HG02852 (cell line): ENCODE data around the gene ZNF714.

Experiments used
- ATAC-seq: cut with Tn5 transposase; IDR thresholded peaks from one replicate; pipeline ENCODE4 v1.9.1; 2021; ENCODE audit warnings: mild to moderate bottlenecking, moderate library complexity; ENCODE audit not compliant: unreplicated experiment

The ZNF714 gene

GRCh38 chr19:21082011-21082975, at the start of gene ZNF714:
TSS of gene ZNF714 (plus strand) at chr19:21082203. CDS start at chr19:21098269, 16,066 bp downstream.
- peak; percentile 98 for ATAC-seq

GRCh38 chr19:21045028-21045427, 37.0 kb upstream of the ZNF714 start:
- ATAC-seq = no peak

GRCh38 chr19:21046489-21046888, 35.5 kb upstream of the ZNF714 start:
- no peak for ATAC-seq

- no peak for ATAC-seq
These were observed 34.3 kb upstream of the ZNF714 start for GRCh38 chr19:21047716-21048115.

GRCh38 chr19:21052902-21053301, 29.1 kb upstream of the ZNF714 start:
- ATAC-seq = no peak

GRCh38 chr19:21065336-21065735, 16.7 kb upstream of the ZNF714 start:
- ATAC-seq = no peak

GRCh38 chr19:21084343-21084742, 2.3 kb downstream of the ZNF714 start:
- ATAC-seq = no peak

- ATAC-seq = no peak
These were observed 5.9 kb downstream of the ZNF714 start for GRCh38 chr19:21087871-21088270.

- ATAC-seq = no peak
These were observed 10.1 kb downstream of the ZNF714 start for GRCh38 chr19:21092109-21092508.

GRCh38 chr19:21094347-21095025, 12.5 kb downstream of the ZNF714 start:
- no peak for ATAC-seq

GRCh38 chr19:21098291-21098690, 16.3 kb downstream of the ZNF714 start:
- no peak for ATAC-seq

- no peak for ATAC-seq
These were observed 19.7 kb downstream of the ZNF714 start for GRCh38 chr19:21101521-21102242.

- ATAC-seq = no peak
These were observed 27.1 kb downstream of the ZNF714 start for GRCh38 chr19:21109116-21109515.

GRCh38 chr19:21110183-21110582, 28.2 kb downstream of the ZNF714 start:
- ATAC-seq = no peak

- ATAC-seq = no peak
These were observed 33.4 kb downstream of the ZNF714 start for GRCh38 chr19:21115430-21115829.

- ATAC-seq = no peak
These were observed 35.3 kb downstream of the ZNF714 start for GRCh38 chr19:21117041-21117907.

- ATAC-seq = no peak
These were observed 44.1 kb downstream of the ZNF714 start for GRCh38 chr19:21126078-21126477.

GRCh38 chr19:21127001-21127400, 45.0 kb downstream of the ZNF714 start:
- no peak for ATAC-seq

GRCh38 chr19:21127898-21128297, 45.9 kb downstream of the ZNF714 start:
- ATAC-seq = no peak
